ENCODE data around the gene OSBPL5.

OSBPL5 gene

GRCh38 chr11:3171931-3172560 lies 6.9 kb upstream of the OSBPL5 start:
- Histone ChIP-seq H2AFZ (ENCODE audit: low read length) (no peak overlapping the region), H2BK5ac (ENCODE audit: low read length) (no peak overlapping the region), H3K4me2 (ENCODE audit: insufficient read depth, low read length, poor library complexity, severe bottlenecking) (no peak overlapping the region), H3K4ac (ENCODE audit: low read length) (no peak overlapping the region), H3K9me3 (replicated peaks in 1 of 2; ENCODE audit: control insufficient read depth in 2 of 2, insufficient read depth in 1 of 2, low read depth in 1 of 2, low read length in 2 of 2) (peaks cover 6 to 8% of the 10 kb centered on the region in 2 donors), H3K23ac (ENCODE audit: low read depth, low read length, poor library complexity) (no peak overlapping the region), H3K27ac (replicated peaks; ENCODE audit: low read length) (no peak overlapping the region), H3K79me1 (ENCODE audit: low read depth, low read length) (no peaks in the 10 kb centered on the region), H2BK120ac (ENCODE audit: low read depth, low read length) (no peak overlapping the region), H2BK15ac (ENCODE audit: low read length) (peak overlapping the region; percentile 59), H4K91ac (ENCODE audit: low read depth, low read length, poor library complexity) (no peak overlapping the region), H4K8ac (ENCODE audit: low read depth, low read length) (no peak overlapping the region), H3K14ac (ENCODE audit: low read length) (no peak overlapping the region), H3K27me3 (ENCODE audit: control insufficient read depth in 3 of 3, insufficient read depth in 3 of 3, low read depth in 1 of 3, low read length in 3 of 3) (peaks cover 0 to 49% (median 4%) of the 10 kb centered on the region in 3 experiments), H2AK5ac (ENCODE audit: low read depth, low read length) (no peak overlapping the region), H3K4me3 (ENCODE audit: low read length in 2 of 2) (no peak overlapping the region), H3K9ac (ENCODE audit: low read depth, low read length, poor library complexity) (no peak overlapping the region), H3K36me3 (replicated peaks in 1 of 2; ENCODE audit: control insufficient read depth in 2 of 2, insufficient read depth in 2 of 2, low read length in 2 of 2) (no peaks in the 10 kb centered on the region), H2BK12ac (ENCODE audit: low read length) (no peak overlapping the region), H3K18ac (ENCODE audit: low read length) (no peak overlapping the region), H3K4me1 (ENCODE audit: control insufficient read depth in 2 of 2, insufficient read depth in 1 of 2, low read depth in 1 of 2, low read length in 2 of 2) (peaks cover 6 to 10% of the 10 kb centered on the region in 2 donors)
- DNase-seq (ENCODE audit: low spot score) = no peak
- WGBS, 2 donors (ENCODE audit: extremely low coverage in 2 of 2, insufficient read length in 2 of 2, insufficient replicate concordance in 1 of 2) = no CpG with 5 or more reads among the region's 12 CpGs

- Histone ChIP-seq H3K27me3 (ENCODE audit: control insufficient read depth in 3 of 3, insufficient read depth in 3 of 3, low read depth in 1 of 3, low read length in 3 of 3) (peaks cover 0 to 57% (median 4%) of the 10 kb centered on the region in 3 experiments), H3K4me1 (ENCODE audit: control insufficient read depth in 2 of 2, insufficient read depth in 1 of 2, low read depth in 1 of 2, low read length in 2 of 2) (peaks cover 6 to 18% of the 10 kb centered on the region in 2 donors), H3K36me3 (replicated peaks in 1 of 2; ENCODE audit: control insufficient read depth in 2 of 2, insufficient read depth in 2 of 2, low read length in 2 of 2) (no peaks in the 10 kb centered on the region), H2BK5ac (ENCODE audit: low read length) (no peak overlapping the region), H2BK12ac (ENCODE audit: low read length) (no peak overlapping the region), H4K91ac (ENCODE audit: low read depth, low read length, poor library complexity) (no peak overlapping the region), H3K79me1 (ENCODE audit: low read depth, low read length) (no peaks in the 10 kb centered on the region), H3K9me3 (replicated peaks in 1 of 2; ENCODE audit: control insufficient read depth in 2 of 2, insufficient read depth in 1 of 2, low read depth in 1 of 2, low read length in 2 of 2) (peaks cover 2 to 4% of the 10 kb centered on the region in 2 donors), H3K27ac (replicated peaks; ENCODE audit: low read length) (no peak overlapping the region), H3K4ac (ENCODE audit: low read length) (no peak overlapping the region), H2BK15ac (ENCODE audit: low read length) (no peak overlapping the region), H2BK120ac (ENCODE audit: low read depth, low read length) (no peak overlapping the region), H3K23ac (ENCODE audit: low read depth, low read length, poor library complexity) (peak overlapping the region; percentile 20), H3K14ac (ENCODE audit: low read length) (no peak overlapping the region), H4K8ac (ENCODE audit: low read depth, low read length) (no peak overlapping the region), H3K18ac (ENCODE audit: low read length) (peak overlapping the region; percentile 57), H3K9ac (ENCODE audit: low read depth, low read length, poor library complexity) (no peak overlapping the region), H2AFZ (ENCODE audit: low read length) (no peak overlapping the region), H3K4me3 (ENCODE audit: low read length in 2 of 2) (no peak overlapping the region), H2AK5ac (ENCODE audit: low read depth, low read length) (peak overlapping the region; percentile 43), H3K4me2 (ENCODE audit: insufficient read depth, low read length, poor library complexity, severe bottlenecking) (no peak overlapping the region)
- no CpG with 5 or more reads among the region's 24 CpGs for WGBS, 2 donors (ENCODE audit: extremely low coverage in 2 of 2, insufficient read length in 2 of 2, insufficient replicate concordance in 1 of 2)
- no peak for DNase-seq (ENCODE audit: low spot score)
Observed at GRCh38 chr11:3170756-3171650, 5.9 kb upstream of the OSBPL5 start.

DNA sequence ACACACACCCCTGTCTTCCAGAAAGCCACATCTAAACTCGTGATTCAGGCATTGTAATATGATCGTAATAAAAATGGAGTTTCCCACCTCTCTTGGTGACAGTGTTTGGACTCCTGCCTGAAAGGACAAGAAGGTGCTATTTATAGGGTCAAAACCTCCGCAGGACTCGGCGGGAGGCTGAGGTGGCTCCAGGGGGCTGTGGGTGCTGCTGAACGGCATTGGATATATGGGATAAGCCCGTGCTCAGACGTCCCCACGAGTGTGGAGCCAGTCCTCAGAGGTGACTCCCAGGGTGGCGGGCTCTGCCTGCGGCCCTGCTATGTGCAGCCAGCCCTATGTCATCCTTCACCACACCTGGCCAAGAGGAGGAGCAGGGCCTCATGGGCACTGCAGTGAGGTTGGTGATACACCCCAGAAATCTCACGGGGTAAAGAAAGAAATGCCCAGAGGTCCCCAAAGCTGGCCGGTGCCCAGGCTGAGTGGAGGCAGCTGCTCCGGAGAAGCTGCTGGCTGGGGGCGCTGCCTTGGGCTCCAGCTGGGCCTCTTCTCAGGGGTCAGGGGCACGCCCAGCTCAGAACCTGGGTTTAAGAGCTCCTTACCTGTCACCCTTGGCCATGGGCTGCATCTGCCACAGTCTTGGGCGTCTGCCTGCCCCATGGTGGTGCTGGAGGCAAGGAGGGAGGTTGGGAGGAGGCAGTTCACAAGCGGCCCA lies 5.1 kb upstream of the OSBPL5 start:
- Histone ChIP-seq H2BK5ac (ENCODE audit: low read length) (no peak overlapping the region), H3K4ac (ENCODE audit: low read length) (no peak overlapping the region), H3K79me1 (ENCODE audit: low read depth, low read length) (no peaks in the 10 kb centered on the region), H2BK12ac (ENCODE audit: low read length) (peak overlapping the region; percentile 18), H3K4me2 (ENCODE audit: insufficient read depth, low read length, poor library complexity, severe bottlenecking) (no peak overlapping the region), H3K4me3 (ENCODE audit: low read length in 2 of 2) (no peak overlapping the region), H3K9ac (ENCODE audit: low read depth, low read length, poor library complexity) (no peak overlapping the region), H3K18ac (ENCODE audit: low read length) (peak overlapping the region; percentile 57), H3K27ac (replicated peaks; ENCODE audit: low read length) (no peak overlapping the region), H4K91ac (ENCODE audit: low read depth, low read length, poor library complexity) (no peak overlapping the region), H2BK15ac (ENCODE audit: low read length) (no peak overlapping the region), H3K23ac (ENCODE audit: low read depth, low read length, poor library complexity) (peak overlapping the region; percentile 20), H2AK5ac (ENCODE audit: low read depth, low read length) (peak overlapping the region; percentile 43), H3K4me1 (ENCODE audit: control insufficient read depth in 2 of 2, insufficient read depth in 1 of 2, low read depth in 1 of 2, low read length in 2 of 2) (peaks cover 10 to 18% of the 10 kb centered on the region in 2 donors), H4K8ac (ENCODE audit: low read depth, low read length) (no peak overlapping the region), H3K9me3 (replicated peaks in 1 of 2; ENCODE audit: control insufficient read depth in 2 of 2, insufficient read depth in 1 of 2, low read depth in 1 of 2, low read length in 2 of 2) (peaks cover 0 to 2% of the 10 kb centered on the region in 2 donors), H3K14ac (ENCODE audit: low read length) (no peak overlapping the region), H3K27me3 (ENCODE audit: control insufficient read depth in 3 of 3, insufficient read depth in 3 of 3, low read depth in 1 of 3, low read length in 3 of 3) (peaks cover 0 to 60% (median 4%) of the 10 kb centered on the region in 3 experiments), H3K36me3 (replicated peaks in 1 of 2; ENCODE audit: control insufficient read depth in 2 of 2, insufficient read depth in 2 of 2, low read length in 2 of 2) (no peaks in the 10 kb centered on the region), H2AFZ (ENCODE audit: low read length) (peak overlapping the region; percentile 92), H2BK120ac (ENCODE audit: low read depth, low read length) (no peak overlapping the region)
- WGBS, 2 donors (ENCODE audit: extremely low coverage in 2 of 2, insufficient read length in 2 of 2, insufficient replicate concordance in 1 of 2) = no CpG with 5 or more reads among the region's 18 CpGs
- no peak for DNase-seq (ENCODE audit: low spot score)
